Erythroblast (primary cell): Measurements from ENCODE around the gene MCTP1.

ENCODE experiments used
- GATA1 ChIP-seq: IDR thresholded peaks from 2 replicates; pipeline ENCODE4 v1.6.1; 2011; ENCODE audit warnings: low read depth, mild to moderate bottlenecking, control low read depth, low read length, moderate library complexity
- POLR2A ChIP-seq: IDR thresholded peaks from 2 replicates; pipeline ENCODE4 v1.6.1; 2011; ENCODE audit warnings: mild to moderate bottlenecking, low read length

DNA sequence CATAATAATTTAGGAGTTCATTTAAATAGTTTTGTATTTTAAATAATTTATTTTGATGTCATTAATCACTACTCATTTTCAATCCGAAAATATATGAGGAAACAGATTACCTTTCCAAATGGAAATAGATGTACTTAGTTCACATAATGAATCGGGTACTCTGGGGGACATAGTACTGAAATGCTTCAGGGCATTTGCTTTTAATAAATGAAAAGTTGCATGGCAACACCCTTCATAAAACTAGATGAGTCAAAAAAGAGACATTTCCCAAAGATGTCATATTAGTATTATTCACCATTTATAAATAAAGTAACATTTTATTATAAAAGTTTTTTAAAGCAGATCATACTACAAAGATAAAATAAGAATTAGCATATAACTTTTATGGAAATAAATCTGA is 177.8 kb downstream of the MCTP1 start:
- TF ChIP-seq POLR2A (no peak), GATA1 (no peak)
